ENCODE results near the gene RNF175.

The RNF175 gene

DNA sequence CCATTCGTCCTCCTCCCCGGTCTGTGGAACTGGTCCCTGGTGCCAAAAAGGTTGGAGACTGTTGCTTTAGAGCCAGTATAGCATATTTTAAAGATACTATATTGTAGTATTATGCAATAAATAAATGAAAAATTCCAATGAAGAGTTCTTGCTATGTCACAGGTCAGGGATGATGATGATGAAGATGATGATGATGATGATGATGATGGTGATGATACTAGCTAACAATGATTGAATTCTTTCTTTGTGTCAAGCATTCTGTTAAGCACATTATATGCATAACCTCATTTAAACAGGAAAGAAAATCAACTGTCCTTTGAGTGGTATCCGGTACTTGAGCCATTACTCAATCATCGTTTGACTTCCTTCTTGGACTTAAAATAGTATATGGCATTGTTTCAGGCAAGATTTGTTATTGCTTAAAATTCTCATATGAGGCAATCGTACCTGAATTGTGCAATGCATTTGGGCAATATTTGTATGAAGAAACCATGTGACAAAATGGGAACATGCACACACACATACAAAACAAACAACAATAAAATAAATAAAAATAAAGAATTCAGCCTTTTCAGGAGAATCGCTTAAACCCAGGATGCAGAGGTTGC lies 98.5 kb downstream of the RNF175 start:
- no peak overlapping the region for H3K4me3 ChIP-seq (ENCODE audit: low read depth in 1 of 2, low read length in 2 of 2)
- H3K36me3 ChIP-seq (ENCODE audit: control insufficient read depth in 1 of 2, insufficient read depth in 2 of 2, low read length in 2 of 2) = no peaks in the 10 kb centered on the region
- no peak overlapping the region for H3K27ac ChIP-seq (ENCODE audit: low read depth, low read length)
- H3K27me3 ChIP-seq (ENCODE audit: control insufficient read depth in 1 of 2, insufficient read depth in 2 of 2, low read length in 2 of 2) = no peaks in the 10 kb centered on the region
- no peaks in the 10 kb centered on the region for H3K4me1 ChIP-seq (ENCODE audit: control insufficient read depth in 1 of 2, insufficient read depth in 2 of 2, low read length in 2 of 2)
- H3K9ac ChIP-seq (ENCODE audit: low read depth in 1 of 2, low read length in 2 of 2) = no peak overlapping the region
- peaks cover 0 to 4% of the 10 kb centered on the region in 2 donors for H3K9me3 ChIP-seq (ENCODE audit: control insufficient read depth in 1 of 2, low read length in 2 of 2)

Measured in duodenal mucosa (tissue), 2 donors.